ENCODE results near the gene HSPB6. TPM values are rescaled to one million over a fixed set of nuclear protein-coding genes. Genes with fewer than 3 reads are reported as not detected.

HSPB6 gene
- total RNA-seq, 1 donor from 2014 or later = 0.49 TPM

DNA sequence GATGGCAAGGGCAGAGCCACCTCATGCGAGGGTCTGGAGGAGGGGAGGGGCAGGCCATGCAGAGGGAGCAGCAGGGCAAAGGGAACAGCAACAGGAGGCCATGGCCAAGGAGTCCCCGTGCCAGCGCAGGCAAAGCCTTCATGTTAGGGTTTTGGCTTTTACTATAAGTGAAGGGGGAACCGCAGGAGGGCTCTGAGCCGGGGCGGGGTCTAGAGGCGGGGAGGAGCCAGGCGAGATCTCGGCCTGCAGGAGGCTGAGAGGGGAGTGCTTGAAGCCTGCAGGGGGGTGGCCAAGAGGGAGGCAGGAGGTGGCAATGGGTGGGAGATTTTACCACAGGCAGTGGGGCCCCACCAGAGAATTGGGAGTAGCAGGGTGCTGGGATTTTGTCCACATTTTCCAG lies 24.8 kb upstream of the HSPB6 start:
- Mint-ChIP-seq H3K27me3 (ENCODE audit: unreplicated experiment) (peaks cover 15% of the 10 kb centered on the region), H3K4me3 (ENCODE audit: unreplicated experiment) (no peak overlapping the region), H3K9me3 (ENCODE audit: unreplicated experiment) (peaks cover 9% of the 10 kb centered on the region), H3K27ac (ENCODE audit: unreplicated experiment) (no peak overlapping the region), H3K4me1 (ENCODE audit: low read depth, unreplicated experiment) (peaks cover 13% of the 10 kb centered on the region), H3K36me3 (ENCODE audit: unreplicated experiment) (peaks cover 10% of the 10 kb centered on the region)
- DNase-seq = no peak
- TF ChIP-seq CTCF (IDR thresholded peaks at IDR 0.05; ENCODE audit: partially characterized antibody, unreplicated experiment) = no peak

- Mint-ChIP-seq H3K4me3 (ENCODE audit: unreplicated experiment) (no peak overlapping the region), H3K36me3 (ENCODE audit: unreplicated experiment) (peaks cover 8% of the 10 kb centered on the region), H3K27ac (ENCODE audit: unreplicated experiment) (no peak overlapping the region), H3K27me3 (ENCODE audit: unreplicated experiment) (peaks cover 19% of the 10 kb centered on the region), H3K4me1 (ENCODE audit: low read depth, unreplicated experiment) (peaks cover 15% of the 10 kb centered on the region), H3K9me3 (ENCODE audit: unreplicated experiment) (peaks cover 10% of the 10 kb centered on the region)
- TF ChIP-seq CTCF (IDR thresholded peaks at IDR 0.05; ENCODE audit: partially characterized antibody, unreplicated experiment) = no peak
- DNase-seq = no peak
Measured at GRCh38 chr19:35780717-35781116, 23.9 kb upstream of the HSPB6 start.

DNA sequence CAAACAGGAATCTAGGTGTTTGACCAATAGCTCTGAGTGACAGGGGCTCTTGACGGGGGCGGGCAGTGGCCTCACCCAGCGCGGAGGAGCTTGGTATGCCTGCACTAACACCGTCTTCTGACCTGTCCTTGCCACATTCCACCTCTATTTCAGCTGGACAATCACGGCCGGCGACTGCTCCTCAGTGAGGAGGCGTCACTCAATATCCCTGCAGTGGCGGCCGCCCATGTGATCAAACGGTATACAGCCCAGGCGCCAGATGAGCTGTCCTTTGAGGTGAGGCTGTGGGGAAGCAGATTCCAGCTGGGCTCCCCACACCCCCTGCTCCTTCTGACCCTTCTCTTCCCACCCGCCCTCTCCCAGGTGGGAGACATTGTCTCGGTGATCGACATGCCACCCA lies 23.2 kb upstream of the HSPB6 start:
- H3K27me3 Mint-ChIP-seq (ENCODE audit: unreplicated experiment) = peaks cover 20% of the 10 kb centered on the region
- no peak overlapping the region for H3K4me3 Mint-ChIP-seq (ENCODE audit: unreplicated experiment)
- peaks cover 15% of the 10 kb centered on the region for H3K4me1 Mint-ChIP-seq (ENCODE audit: low read depth, unreplicated experiment)
- no peak for DNase-seq
- TF ChIP-seq CTCF (IDR thresholded peaks at IDR 0.05; ENCODE audit: partially characterized antibody, unreplicated experiment) = no peak
- H3K27ac Mint-ChIP-seq (ENCODE audit: unreplicated experiment) = no peak overlapping the region
- peaks cover 10% of the 10 kb centered on the region for H3K9me3 Mint-ChIP-seq (ENCODE audit: unreplicated experiment)
- H3K36me3 Mint-ChIP-seq (ENCODE audit: unreplicated experiment) = peaks cover 8% of the 10 kb centered on the region

DNA sequence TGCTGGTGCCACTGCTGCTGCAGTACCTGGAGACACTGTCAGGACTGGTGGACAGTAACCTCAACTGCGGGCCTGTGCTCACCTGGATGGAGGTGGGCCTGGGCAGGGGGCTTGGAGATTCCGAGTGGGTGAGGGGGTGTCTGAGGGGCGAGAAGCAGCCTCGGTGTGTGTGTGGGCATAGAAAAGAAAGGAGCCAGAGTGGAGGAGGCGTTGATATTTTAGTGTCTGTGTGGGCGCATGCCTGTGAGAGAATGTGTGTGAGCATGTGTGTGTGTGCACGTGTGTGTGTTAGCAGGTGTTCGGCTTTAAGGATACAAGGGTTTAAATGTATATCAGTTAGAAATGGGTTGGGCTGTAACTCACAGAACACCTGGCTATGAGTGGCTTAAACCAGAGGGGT lies 22.2 kb upstream of the HSPB6 start:
- H3K36me3 Mint-ChIP-seq (ENCODE audit: unreplicated experiment) = peaks cover 12% of the 10 kb centered on the region
- no peak for TF ChIP-seq CTCF (IDR thresholded peaks at IDR 0.05; ENCODE audit: partially characterized antibody, unreplicated experiment)
- peaks cover 20% of the 10 kb centered on the region for H3K4me1 Mint-ChIP-seq (ENCODE audit: low read depth, unreplicated experiment)

DNA sequence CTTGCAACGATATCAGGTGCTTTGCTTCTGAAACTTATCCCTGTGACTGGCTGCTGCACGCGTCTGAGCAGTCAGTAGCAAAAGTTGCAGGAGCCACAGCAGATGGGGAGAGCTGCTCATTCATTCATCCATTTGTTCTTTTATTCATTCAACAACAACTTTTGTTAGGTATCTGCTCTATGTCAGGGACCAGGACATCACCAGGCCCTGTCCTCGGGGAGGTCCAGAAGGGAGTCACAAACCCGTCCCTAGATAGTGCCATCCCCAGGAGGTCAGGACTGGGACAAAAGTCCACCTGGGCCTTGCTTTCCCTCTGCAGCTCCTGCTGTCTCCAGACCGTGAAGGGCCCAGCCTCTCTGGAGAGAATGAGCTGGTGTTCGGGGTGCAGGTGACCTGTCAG lies 21.1 kb upstream of the HSPB6 start:
- H3K27me3 Mint-ChIP-seq (ENCODE audit: unreplicated experiment) = peaks cover 25% of the 10 kb centered on the region
- no peak for TF ChIP-seq CTCF (IDR thresholded peaks at IDR 0.05; ENCODE audit: partially characterized antibody, unreplicated experiment)
- peak overlapping the region; percentile 94 for H3K4me3 Mint-ChIP-seq (ENCODE audit: unreplicated experiment)
- no peak for DNase-seq
- H3K4me1 Mint-ChIP-seq (ENCODE audit: low read depth, unreplicated experiment) = peaks cover 18% of the 10 kb centered on the region
- H3K27ac Mint-ChIP-seq (ENCODE audit: unreplicated experiment) = no peak overlapping the region
- peaks cover 14% of the 10 kb centered on the region for H3K9me3 Mint-ChIP-seq (ENCODE audit: unreplicated experiment)
- peaks cover 12% of the 10 kb centered on the region for H3K36me3 Mint-ChIP-seq (ENCODE audit: unreplicated experiment)

More for the DNA sequence above, 22.2 kb upstream of the HSPB6 start:
- Mint-ChIP-seq H3K4me3 (ENCODE audit: unreplicated experiment) (no peak overlapping the region), H3K9me3 (ENCODE audit: unreplicated experiment) (peaks cover 17% of the 10 kb centered on the region), H3K27ac (ENCODE audit: unreplicated experiment) (peak overlapping the region; percentile 48), H3K27me3 (ENCODE audit: unreplicated experiment) (peaks cover 29% of the 10 kb centered on the region)
- DNase-seq = no peak

All from glutamatergic neuron (in vitro differentiated cells).